ENCODE results near the gene ALKBH8.
"Not testable (repeated sequence)": the region's sequence is repeated elsewhere in the genome, so short reads cannot be mapped to it uniquely, and the experiment has no call there.

ALKBH8 gene

DNA sequence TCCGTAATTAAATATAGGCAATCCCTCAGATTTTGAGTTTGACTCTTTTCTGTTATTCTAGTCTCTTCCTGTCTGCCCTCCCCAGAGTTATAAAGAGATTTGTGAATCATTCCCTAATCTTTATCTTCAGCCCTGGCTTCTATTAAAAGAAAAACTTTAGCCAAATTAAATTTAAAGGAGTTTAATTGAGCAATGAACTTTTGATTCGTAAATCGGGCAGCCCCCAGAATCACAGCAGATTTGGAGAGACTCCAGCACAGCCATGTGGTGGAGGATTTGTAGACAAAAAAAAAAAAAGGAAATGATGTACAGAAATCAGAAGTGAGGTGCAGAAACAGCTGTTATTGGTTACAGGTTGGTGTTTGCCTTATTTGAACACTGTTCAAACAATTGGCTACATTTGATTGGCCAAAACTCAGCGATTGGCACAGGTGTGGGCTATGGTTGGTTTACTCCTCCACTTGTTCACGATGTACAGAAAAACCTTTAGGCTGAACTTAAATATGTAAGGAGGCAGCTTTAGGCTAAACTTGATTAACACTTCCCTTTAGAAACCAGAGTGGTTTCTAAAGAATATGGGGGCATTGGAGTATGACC lies 2.3 kb upstream of the ALKBH8 start:
- H3K36me3 ChIP-seq: no peaks in the 10 kb centered on the region
- H3K27me3 ChIP-seq: peaks cover 40% of the 10 kb centered on the region
- H3K4me1 ChIP-seq (ENCODE audit: control insufficient read depth in 1 of 2, insufficient read depth in 1 of 2, low read depth in 1 of 2, low read length in 1 of 2): peaks cover 9 to 14% of the 10 kb centered on the region in 2 experiments
- no peak overlapping the region for H3K27ac ChIP-seq
- TF ChIP-seq, protein P1, sequence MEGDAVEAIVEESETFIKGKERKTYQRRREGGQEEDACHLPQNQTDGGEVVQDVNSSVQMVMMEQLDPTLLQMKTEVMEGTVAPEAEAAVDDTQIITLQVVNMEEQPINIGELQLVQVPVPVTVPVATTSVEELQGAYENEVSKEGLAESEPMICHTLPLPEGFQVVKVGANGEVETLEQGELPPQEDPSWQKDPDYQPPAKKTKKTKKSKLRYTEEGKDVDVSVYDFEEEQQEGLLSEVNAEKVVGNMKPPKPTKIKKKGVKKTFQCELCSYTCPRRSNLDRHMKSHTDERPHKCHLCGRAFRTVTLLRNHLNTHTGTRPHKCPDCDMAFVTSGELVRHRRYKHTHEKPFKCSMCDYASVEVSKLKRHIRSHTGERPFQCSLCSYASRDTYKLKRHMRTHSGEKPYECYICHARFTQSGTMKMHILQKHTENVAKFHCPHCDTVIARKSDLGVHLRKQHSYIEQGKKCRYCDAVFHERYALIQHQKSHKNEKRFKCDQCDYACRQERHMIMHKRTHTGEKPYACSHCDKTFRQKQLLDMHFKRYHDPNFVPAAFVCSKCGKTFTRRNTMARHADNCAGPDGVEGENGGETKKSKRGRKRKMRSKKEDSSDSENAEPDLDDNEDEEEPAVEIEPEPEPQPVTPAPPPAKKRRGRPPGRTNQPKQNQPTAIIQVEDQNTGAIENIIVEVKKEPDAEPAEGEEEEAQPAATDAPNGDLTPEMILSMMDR (IDR thresholded peaks at IDR 0.05): no peak
- no peak overlapping the region for H3K4me3 ChIP-seq (ENCODE audit: low read depth in 1 of 2, low read length in 1 of 2)
- H3K9me3 ChIP-seq: no peaks in the 10 kb centered on the region

DNA sequence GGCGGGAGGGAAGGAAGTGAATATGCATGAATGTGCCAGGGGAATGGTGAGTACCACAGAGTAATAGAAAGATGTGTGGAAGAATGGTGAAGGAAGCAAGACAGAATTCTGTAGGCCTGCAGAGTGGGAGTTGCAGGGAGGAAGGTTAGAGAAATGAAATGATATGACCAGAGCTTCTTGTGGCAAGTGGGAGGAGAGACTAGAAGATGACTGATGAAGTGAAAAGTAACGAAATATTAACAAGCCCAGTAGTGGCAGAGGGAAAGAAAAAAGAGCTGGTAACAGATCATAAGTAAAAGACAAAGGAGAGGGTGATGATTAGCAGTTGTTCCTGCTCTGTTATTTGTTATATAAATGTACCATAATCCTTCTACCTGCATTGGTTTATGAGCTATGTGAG lies 1.0 kb upstream of the ALKBH8 start:
- H3K9me3 ChIP-seq: no peaks in the 10 kb centered on the region
- H3K4me3 ChIP-seq (ENCODE audit: low read depth in 1 of 2, low read length in 1 of 2): no peak overlapping the region
- H3K27ac ChIP-seq: no peak overlapping the region
- TF ChIP-seq, protein P1 (IDR thresholded peaks at IDR 0.05): no peak
- peaks cover 9 to 14% of the 10 kb centered on the region in 2 experiments for H3K4me1 ChIP-seq (ENCODE audit: control insufficient read depth in 1 of 2, insufficient read depth in 1 of 2, low read depth in 1 of 2, low read length in 1 of 2)
- peaks cover 29% of the 10 kb centered on the region for H3K27me3 ChIP-seq
- H3K36me3 ChIP-seq: no peaks in the 10 kb centered on the region

DNA sequence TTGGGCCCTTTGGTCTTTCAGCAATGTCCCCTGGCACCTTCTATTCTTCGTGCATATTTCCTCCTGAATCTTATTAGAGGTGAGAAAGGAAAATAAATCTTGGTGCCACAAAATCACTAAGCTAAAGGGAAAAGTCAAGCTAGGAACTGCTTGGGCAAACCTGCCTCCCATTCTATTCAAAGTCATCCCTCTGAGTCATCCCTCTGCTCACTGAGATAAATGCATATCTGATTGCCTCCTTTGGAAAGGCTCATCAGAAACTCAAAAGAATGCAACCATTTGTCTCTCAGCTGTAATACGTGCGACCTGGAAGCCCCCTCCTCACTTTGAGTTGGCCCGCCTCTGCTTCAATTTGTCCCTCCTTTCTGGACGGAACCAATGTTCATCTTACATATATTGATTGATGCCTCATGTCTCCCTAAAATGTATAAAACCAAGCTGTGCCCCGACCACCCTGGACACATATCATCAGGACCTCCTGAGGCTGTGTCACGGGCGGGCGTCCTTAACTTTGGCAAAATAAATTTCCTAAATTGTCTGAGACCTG lies 493 bp upstream of the ALKBH8 start:
- H3K9me3 ChIP-seq, H3K36me3 ChIP-seq: not testable (repeated sequence)
- Histone ChIP-seq H3K4me3 (ENCODE audit: low read depth in 1 of 2, low read length in 1 of 2) (peak overlapping the region; percentile 60 to 76), H3K4me1 (ENCODE audit: control insufficient read depth in 1 of 2, insufficient read depth in 1 of 2, low read depth in 1 of 2, low read length in 1 of 2) (peaks cover 9 to 14% of the 10 kb centered on the region in 2 experiments), H3K27ac (peak overlapping the region; percentile 69), H3K27me3 (peaks cover 27% of the 10 kb centered on the region)

DNA sequence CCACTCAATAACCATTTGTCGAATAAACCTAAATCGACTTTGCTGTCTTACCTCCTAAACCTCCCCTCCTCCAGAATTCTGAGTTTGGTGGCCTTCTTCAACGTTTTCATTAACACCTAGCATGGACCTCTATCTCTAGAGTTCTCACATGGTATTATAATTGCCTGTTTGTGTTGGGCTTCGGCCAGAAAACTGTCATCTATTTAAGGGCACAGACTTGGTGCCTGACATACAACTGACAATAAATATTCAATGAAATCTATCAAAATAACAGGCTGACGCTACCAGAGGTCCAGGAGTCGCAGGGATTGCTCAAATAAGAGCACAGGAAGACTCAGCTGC lies 687 bp downstream of the ALKBH8 start:
- peak overlapping the region; percentile 69 for H3K27ac ChIP-seq
- peaks cover 20% of the 10 kb centered on the region for H3K27me3 ChIP-seq
- H3K4me1 ChIP-seq (ENCODE audit: control insufficient read depth in 1 of 2, insufficient read depth in 1 of 2, low read depth in 1 of 2, low read length in 1 of 2): peaks cover 9 to 14% of the 10 kb centered on the region in 2 experiments
- no peaks in the 10 kb centered on the region for H3K36me3 ChIP-seq
- TF ChIP-seq, protein P1 (IDR thresholded peaks at IDR 0.05): no peak
- no peaks in the 10 kb centered on the region for H3K9me3 ChIP-seq
- H3K4me3 ChIP-seq (ENCODE audit: low read depth in 1 of 2, low read length in 1 of 2): peak overlapping the region; percentile 60 to 76

DNA sequence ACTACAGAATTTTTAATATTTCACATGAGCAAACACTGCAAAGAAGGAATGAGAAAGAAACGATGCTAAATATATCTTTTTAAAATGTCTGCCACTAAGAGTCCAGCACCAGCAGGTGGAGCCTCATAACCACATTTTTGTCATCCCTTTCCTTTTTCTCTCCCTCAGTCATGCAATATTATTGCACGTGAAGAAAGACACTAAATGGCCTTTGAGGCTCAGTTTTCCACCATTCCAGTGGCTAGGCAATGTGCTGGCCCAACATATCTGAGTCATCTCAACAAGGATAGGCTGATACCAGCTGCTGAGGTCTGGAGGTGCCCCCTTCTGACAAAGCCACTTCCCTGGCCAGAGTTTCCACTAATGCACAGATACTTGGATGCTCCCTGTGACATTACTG lies 1.8 kb downstream of the ALKBH8 start:
- Histone ChIP-seq H3K9me3 (no peaks in the 10 kb centered on the region), H3K36me3 (no peaks in the 10 kb centered on the region), H3K27me3 (peaks cover 10% of the 10 kb centered on the region), H3K4me3 (ENCODE audit: low read depth in 1 of 2, low read length in 1 of 2) (no peak overlapping the region), H3K4me1 (ENCODE audit: control insufficient read depth in 1 of 2, insufficient read depth in 1 of 2, low read depth in 1 of 2, low read length in 1 of 2) (peaks cover 9 to 14% of the 10 kb centered on the region in 2 experiments), H3K27ac (no peak overlapping the region)
- TF ChIP-seq, protein P1 (IDR thresholded peaks at IDR 0.05): no peak

DNA sequence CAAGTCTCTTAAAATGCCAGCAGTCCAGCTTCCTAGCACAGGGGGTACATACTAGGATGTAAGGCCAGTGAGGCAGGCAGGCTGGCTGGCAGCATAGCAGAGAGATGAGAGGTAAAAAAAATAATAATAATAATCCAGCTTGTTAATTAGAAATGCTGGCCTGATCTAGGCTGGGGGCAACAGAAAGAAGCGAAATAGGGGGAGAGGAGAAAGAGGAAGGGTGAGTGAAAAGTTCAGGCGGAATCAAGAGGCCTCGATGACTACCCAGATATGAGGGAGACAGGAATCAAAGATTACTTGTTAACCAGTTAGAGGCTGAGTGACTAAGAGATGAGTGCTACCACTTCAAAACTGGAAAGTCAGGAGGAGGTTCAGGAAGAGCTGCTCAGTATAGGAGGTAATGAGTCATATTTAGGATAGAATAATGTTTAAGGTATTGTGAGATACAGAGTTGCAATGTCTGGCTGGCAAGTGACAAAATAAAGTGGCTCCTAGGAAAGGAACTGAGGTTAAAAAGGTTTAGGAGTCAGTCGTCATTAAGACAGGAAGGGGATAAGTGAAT lies 2.8 kb downstream of the ALKBH8 start:
- H3K4me3 ChIP-seq (ENCODE audit: low read depth in 1 of 2, low read length in 1 of 2): no peak overlapping the region
- TF ChIP-seq, protein P1 (IDR thresholded peaks at IDR 0.05): no peak
- H3K27me3 ChIP-seq: no peaks in the 10 kb centered on the region
- no peaks in the 10 kb centered on the region for H3K9me3 ChIP-seq
- no peak overlapping the region for H3K27ac ChIP-seq
- peaks cover 9 to 14% of the 10 kb centered on the region in 2 experiments for H3K4me1 ChIP-seq (ENCODE audit: control insufficient read depth in 1 of 2, insufficient read depth in 1 of 2, low read depth in 1 of 2, low read length in 1 of 2)
- H3K36me3 ChIP-seq: no peaks in the 10 kb centered on the region

Data from neutrophil (primary cell).